ENCODE data around the gene SS18.

Gene SS18

DNA sequence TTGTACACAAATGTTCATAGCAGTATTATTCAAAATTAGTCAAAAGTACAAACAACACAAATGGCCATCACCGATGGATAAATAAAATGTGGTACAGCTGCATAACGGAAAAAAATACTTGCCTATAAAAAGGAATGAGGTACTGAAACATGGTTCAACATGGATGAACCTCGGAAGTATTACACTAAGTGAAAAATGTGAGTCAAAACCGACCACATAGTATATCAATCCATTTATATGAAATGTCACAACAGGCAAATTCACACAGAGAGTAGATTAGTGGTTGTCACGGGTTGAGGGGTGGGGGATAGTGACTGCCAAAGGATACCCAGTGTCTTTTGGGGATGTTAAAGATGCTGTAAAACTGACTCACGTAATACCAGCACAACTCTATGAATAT is 3.5 kb downstream of the SS18 start (continued):
- TF ChIP-seq, protein P1, sequence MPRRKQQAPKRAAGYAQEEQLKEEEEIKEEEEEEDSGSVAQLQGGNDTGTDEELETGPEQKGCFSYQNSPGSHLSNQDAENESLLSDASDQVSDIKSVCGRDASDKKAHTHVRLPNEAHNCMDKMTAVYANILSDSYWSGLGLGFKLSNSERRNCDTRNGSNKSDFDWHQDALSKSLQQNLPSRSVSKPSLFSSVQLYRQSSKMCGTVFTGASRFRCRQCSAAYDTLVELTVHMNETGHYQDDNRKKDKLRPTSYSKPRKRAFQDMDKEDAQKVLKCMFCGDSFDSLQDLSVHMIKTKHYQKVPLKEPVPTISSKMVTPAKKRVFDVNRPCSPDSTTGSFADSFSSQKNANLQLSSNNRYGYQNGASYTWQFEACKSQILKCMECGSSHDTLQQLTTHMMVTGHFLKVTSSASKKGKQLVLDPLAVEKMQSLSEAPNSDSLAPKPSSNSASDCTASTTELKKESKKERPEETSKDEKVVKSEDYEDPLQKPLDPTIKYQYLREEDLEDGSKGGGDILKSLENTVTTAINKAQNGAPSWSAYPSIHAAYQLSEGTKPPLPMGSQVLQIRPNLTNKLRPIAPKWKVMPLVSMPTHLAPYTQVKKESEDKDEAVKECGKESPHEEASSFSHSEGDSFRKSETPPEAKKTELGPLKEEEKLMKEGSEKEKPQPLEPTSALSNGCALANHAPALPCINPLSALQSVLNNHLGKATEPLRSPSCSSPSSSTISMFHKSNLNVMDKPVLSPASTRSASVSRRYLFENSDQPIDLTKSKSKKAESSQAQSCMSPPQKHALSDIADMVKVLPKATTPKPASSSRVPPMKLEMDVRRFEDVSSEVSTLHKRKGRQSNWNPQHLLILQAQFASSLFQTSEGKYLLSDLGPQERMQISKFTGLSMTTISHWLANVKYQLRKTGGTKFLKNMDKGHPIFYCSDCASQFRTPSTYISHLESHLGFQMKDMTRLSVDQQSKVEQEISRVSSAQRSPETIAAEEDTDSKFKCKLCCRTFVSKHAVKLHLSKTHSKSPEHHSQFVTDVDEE (CRISPR knock-in tag; IDR thresholded peaks at IDR 0.05) = no peak
- TF ChIP-seq OSR1 (CRISPR knock-in tag; IDR thresholded peaks at IDR 0.05) = no peak
- no peak for TF ChIP-seq ESRRG (CRISPR knock-in tag; IDR thresholded peaks at IDR 0.05)

- TF ChIP-seq SNAI2 (CRISPR knock-in tag; IDR thresholded peaks at IDR 0.05) (no peak), POU6F1 (CRISPR knock-in tag; IDR thresholded peaks at IDR 0.05; ENCODE audit: borderline replicate concordance, low read depth) (no peak), ZNF70 (CRISPR knock-in tag; IDR thresholded peaks at IDR 0.05) (no peak), CREB5 (CRISPR knock-in tag; IDR thresholded peaks at IDR 0.05; ENCODE audit: low read depth) (no peak), GLIS3 (CRISPR knock-in tag; IDR thresholded peaks at IDR 0.05) (no peak), CSRNP3 (CRISPR knock-in tag; IDR thresholded peaks at IDR 0.05) (no peak), ZNF565 (CRISPR knock-in tag; conservative IDR thresholded peaks at IDR 0.05; ENCODE audit: low read depth) (no peak), ZFP3 (CRISPR knock-in tag; IDR thresholded peaks at IDR 0.05) (no peak), CSDC2 (CRISPR knock-in tag; IDR thresholded peaks at IDR 0.05) (no peak), RARB (CRISPR knock-in tag; IDR thresholded peaks at IDR 0.05) (no peak), ESRRG (CRISPR knock-in tag; IDR thresholded peaks at IDR 0.05) (no peak)
- TF ChIP-seq, protein P1 (CRISPR knock-in tag; IDR thresholded peaks at IDR 0.05) = no peak
- TF ChIP-seq, protein P2, sequence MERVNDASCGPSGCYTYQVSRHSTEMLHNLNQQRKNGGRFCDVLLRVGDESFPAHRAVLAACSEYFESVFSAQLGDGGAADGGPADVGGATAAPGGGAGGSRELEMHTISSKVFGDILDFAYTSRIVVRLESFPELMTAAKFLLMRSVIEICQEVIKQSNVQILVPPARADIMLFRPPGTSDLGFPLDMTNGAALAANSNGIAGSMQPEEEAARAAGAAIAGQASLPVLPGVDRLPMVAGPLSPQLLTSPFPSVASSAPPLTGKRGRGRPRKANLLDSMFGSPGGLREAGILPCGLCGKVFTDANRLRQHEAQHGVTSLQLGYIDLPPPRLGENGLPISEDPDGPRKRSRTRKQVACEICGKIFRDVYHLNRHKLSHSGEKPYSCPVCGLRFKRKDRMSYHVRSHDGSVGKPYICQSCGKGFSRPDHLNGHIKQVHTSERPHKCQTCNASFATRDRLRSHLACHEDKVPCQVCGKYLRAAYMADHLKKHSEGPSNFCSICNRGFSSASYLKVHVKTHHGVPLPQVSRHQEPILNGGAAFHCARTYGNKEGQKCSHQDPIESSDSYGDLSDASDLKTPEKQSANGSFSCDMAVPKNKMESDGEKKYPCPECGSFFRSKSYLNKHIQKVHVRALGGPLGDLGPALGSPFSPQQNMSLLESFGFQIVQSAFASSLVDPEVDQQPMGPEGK (CRISPR knock-in tag; IDR thresholded peaks at IDR 0.05; ENCODE audit: borderline replicate concordance) = no peak
- ATAC-seq = no peak
These were observed 5.4 kb downstream of the SS18 start for GRCh38 chr18:26085056-26085455.

GRCh38 chr18:26083099-26083498 is 7.3 kb downstream of the SS18 start:
- no peak for ATAC-seq
- TF ChIP-seq, protein P2 (CRISPR knock-in tag; IDR thresholded peaks at IDR 0.05; ENCODE audit: borderline replicate concordance) = no peak
- TF ChIP-seq CSDC2 (CRISPR knock-in tag; IDR thresholded peaks at IDR 0.05) = no peak
- TF ChIP-seq BACH2 (CRISPR knock-in tag; IDR thresholded peaks at IDR 0.05; ENCODE audit: borderline replicate concordance) = no peak
- TF ChIP-seq GLIS3 (CRISPR knock-in tag; IDR thresholded peaks at IDR 0.05) = no peak
- TF ChIP-seq CREB5 (CRISPR knock-in tag; IDR thresholded peaks at IDR 0.05; ENCODE audit: low read depth) = no peak
- TF ChIP-seq ZNF70 (CRISPR knock-in tag; IDR thresholded peaks at IDR 0.05) = no peak
- TF ChIP-seq CSRNP3 (CRISPR knock-in tag; IDR thresholded peaks at IDR 0.05) = no peak
- TF ChIP-seq ZFP30 (CRISPR knock-in tag; IDR thresholded peaks at IDR 0.05) = no peak

Data from SK-N-SH treated with all-trans-retinoic acid at 6 μM for 48 hours (cell line).